GM10847 (cell line): ENCODE measurements around the gene FUZ.
A peak's percentile ranks its signal among the peaks of the same experiment; 100 is the strongest.

Experiments used
- POLR2A ChIP-seq: IDR thresholded peaks from 2 replicates; pipeline ENCODE4 v1.6.1; 2011; ENCODE audit not compliant: insufficient read length; ENCODE audit errors: extremely low read depth

FUZ gene

DNA sequence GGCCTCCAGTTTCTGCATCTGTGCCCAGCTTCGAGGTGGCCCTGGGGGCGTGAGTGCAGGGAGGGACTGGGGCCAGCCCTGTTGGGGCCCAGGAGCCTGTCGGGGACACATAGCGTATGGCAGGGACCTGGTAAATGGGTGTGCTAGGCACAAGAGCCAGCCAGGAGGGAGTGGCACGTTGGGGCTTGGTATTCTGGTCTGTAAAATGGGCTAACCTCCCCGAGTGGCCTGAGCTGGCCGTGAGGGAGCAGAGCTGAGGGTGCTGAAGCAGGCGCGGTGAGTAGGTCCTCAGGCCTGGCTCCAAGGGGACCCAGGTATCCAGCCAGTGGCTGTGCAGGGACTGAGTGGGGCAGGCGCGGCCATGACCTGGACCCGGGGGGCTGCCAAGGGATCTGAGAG is 42.2 kb upstream of the FUZ start:
- TF ChIP-seq POLR2A = no peak

DNA sequence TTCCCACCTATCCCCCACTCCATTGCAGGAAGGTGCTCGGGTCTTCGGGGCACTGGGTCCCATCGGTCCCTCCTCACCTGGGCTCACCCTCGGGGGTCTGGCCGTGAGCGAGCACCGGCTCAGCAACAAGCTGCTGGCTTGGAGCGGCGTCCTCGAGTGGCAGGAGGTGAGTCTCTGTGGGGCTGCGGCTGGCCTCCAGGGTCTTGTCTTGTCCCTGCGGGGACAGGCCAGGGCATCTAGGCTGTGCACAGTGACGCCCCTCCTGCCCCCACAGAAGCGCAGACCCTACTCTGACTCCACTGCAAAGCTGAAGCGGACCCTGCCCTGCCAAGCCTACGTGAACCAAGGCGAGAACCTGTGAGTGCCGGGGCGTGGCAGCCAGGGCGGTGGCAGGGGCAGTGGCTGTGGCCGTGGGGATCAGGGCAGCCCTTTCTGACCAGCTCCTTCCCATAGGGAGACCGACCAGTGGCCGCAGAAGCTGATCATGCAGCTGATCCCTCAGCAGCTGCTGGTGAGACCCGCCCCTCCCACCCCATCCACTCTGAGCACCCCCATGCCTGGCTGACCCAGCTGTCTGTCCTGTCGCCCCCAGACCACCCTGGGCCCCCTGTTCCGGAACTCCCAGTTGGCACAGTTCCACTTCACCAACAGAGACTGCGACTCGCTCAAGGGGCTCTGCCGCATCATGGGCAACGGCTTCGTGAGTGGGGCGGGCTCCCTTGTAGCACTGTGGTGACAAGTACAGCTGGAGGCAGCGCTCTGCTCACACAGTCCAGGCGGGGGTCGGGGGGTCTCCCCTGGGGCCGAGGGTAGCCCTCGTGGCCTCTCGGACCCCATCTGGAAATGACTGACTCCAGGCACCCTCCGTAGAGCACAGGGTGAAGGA is 41.5 kb upstream of the FUZ start:
- no peak for TF ChIP-seq POLR2A

DNA sequence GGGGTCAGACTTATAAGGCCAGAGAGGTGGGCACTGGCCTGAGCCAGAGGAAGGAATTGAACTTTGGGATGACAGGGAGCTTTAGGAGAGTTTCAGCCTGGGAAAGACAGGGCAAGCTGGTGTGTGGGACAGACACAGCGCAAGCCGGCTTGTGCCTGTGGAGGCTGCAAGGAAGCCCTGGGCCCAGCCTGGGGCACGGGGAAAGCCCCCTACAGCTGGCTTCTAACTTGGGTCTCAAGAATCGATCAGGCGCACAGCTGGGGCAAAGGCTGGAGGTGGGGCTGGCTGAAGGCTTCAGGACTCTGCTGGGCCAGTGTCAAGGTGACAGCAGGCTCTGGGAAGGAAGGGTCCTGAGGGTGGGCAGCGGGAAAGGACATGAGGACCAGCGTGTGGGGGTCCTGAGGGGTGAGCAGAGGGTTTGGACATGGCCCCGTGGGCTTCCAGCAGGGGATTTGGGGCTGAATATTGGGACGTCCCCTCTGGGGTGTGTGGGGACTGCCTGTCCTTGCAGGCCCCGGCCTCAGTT is 40.8 kb upstream of the FUZ start:
- no peak for TF ChIP-seq POLR2A

DNA sequence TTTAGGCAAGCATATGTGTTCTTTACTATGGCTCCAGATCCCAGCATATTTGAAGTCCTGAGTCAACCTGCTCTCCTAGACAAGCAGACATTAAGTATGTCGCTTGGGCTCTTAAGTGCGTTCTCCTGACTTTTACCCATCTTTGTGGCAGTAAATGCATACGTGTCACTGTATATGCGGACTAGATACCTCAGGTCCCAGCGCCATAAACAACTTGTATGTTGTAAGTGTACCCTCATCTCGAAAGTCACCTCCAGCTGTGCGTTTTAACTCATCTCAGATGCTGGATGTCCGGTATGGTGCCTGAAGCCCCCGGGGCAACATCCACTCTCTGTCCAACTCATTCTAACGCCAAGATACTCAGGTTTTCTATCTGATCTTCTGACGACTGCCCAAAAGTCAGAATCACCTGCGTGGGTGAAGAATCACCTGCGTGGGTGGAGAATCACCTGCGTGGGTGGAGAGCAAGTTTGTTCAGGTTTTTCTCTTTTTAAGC is 39.6 kb upstream of the FUZ start:
- no peak for TF ChIP-seq POLR2A

DNA sequence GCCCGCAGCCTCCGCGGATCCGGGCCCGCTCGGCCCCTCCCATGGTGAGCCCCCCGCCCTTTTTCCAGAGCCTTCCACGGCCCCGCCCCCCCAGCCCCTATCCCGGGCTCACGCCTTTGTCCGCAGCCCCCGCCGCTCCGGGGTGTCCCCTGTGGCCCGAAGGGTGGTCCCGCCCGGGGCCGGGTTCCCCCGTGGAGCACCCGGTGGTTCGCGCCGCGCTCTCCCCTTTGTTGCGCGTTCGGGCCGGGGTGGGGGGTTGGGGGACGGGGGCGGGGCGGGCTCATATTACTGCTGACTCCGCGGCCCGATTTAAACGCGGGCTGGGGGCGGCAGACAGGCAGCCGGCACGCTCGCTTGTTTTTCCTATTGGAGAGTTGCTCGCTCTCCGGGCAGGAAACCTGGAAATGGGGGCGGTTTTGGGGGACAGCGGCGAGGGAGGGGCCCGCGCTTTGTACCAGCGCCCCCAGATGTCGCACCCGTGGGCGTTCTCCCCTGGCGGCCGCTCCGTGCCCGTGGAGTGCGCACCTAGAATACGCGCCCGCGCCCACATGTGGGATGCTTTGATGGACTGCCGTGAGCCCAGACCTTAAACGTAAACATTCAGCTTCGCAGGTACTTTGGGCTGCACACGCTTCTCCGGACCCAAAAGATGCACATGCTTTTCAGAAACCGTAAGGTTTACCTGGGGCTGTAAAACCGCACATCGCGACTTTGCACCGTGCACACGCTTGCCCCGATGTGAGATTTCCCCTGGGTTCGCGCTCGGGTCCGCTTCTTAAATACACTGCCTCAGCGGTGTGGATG is 38.6 kb upstream of the FUZ start:
- no peak for TF ChIP-seq POLR2A

DNA sequence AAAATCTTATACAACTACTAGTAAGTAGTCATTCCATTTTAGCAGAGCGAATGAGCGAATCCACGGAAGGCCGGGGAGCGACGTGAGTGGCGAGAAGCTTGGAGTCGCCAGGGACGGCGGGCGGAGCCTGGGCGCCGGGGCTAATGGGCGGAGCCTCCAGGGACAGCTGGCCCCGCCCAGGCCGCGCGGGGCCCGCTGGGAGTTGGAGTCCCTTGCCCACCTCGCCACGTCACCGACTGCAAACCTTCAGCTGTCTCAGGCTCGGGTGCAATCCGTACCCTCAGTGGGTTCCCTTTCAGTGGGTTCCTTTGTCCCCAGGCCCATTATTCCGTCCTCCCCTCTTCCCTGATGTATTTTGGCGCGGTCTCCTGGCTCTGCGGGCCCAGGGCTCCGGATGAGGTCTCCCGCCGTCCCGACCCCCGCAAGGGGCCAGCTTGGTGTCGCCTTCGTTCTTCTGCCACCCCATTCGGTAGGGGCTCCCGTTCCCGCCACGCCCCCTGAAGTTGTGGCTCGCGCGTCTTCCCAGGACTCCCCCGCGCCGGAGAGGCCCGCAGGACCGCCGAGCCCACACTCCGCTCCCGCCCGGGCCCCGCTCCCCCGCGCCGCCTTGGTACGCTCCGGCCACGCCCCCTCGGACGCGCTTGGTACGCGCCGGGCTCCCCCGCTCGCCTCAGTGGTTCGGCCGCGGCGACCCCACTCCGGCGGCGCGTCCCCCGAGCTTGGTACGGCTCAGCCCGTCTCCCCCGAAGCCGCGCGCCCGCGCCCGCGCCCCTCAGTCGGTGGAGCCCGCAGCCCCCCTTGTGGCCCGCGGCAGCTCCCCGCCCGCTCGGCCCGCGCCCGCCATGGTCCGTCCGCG is 37.6 kb upstream of the FUZ start, which contains the start of gene PTOV1:
Gene PTOV1, plus strand, starts transcription at position 673 of the 856 bp plus-strand sequence.
- TF ChIP-seq POLR2A = peak; percentile 62

DNA sequence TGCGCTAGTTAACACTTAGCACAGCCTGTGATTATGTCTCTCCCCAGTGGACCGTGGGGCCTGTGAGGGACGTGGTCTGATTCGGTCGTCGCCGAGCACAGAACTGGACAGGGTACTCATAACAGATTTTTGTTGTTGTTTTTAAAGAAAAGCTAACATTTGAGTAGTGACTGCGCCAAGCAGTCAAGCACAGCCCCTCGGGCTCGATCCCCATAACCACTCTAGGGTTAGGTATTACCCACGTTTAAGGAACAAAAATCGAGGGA is 37.1 kb upstream of the FUZ start:
- no peak for TF ChIP-seq POLR2A

DNA sequence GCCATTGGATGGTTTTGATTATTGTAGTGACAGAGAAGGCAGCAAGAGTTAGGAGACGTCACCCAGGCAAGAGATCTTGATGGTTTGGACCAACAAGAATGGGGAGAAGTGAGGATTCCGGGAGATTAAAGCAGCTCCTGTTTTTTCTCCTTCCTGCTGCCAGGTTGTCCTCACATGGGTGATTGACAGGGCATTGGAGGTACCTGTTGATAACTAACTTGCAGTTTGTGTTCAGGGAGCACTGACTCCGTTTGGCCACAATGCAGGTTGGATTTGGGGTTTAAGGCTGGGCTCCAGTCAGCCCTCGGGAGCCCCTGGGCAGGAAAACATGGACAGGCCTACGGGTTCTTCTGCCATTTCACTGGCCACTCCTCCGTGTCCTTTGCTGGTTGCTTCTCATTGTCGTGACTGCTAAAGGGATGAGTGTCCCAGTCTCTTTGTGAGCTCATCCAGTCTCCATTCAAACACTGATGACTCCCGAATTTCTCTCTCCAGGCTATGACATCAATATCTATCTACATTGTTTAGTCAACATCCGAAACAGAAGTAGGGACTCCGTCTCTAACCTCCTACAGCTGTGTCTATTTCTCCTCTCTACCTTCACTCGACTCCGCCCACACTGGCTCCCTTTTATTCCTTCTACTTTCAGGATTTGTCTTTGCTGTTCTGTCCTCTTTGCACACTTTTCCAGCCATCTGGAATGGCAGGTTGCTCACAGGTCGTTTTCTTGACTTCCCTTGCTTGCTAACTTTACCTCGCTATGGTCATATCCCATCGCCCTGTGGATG is 36.5 kb upstream of the FUZ start:
- TF ChIP-seq POLR2A = no peak

DNA sequence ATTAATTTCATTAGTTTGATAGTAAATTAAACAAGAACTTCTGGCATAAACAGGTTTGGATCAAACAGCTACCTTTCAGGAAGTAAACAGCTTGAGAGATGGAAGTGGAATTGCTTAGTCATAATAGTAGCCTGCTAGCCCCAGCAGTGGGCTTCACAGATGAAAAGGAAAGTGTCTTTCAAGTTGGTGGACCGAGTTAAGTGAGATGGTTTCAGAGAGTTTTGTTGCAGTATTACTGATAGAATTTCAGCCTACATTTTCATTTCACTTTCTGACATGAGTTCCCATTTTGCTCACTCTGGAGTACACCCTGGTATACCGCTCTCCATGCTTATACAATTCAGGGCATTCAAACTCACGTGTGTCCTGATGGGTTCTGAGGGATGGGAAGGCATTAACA is 35.8 kb upstream of the FUZ start:
- TF ChIP-seq POLR2A = no peak

DNA sequence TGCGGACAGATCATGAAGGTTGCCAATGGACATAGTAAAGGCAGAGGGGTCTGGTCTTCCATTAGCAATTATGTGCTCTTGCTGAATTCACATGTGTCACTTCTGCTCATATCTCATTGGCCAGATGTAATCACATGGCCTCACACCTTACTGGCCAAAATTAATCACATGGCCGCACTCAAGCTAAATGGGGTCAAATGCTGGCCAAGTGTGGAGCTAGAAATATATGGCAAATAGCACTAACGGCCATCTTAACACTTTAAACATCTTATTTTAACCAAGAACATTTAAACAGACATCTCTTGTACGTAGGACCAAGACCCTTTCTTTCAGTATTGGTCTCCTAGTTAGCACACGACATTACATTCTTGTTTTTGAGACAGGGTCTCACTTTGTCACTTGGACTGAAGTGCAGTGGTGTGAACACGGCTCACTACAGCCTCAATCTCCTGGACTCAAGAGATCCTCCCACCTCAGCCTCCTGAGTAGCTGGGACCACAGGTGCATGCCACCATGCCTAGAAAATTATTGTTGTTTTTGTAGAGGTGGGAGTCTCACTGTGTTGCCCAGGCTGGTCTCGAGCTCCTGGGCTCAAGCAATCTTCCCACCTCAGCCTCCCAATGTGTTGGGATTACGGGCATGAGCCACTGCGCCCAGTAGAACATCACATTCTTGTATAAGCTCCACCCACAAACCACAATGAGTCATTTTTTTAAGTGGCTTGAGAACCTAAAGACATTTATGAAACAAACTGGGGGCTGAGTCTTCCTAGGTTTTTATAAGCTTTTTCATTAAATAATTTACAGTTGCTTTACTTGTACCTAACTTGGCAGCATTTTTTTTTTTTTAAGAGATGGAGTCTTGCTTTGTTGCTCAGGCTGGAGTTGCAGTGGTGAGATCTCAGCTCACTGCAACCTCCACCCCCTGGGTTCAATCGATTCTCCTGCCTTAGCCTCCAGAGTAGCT is 34.9 kb upstream of the FUZ start:
- no peak for TF ChIP-seq POLR2A

DNA sequence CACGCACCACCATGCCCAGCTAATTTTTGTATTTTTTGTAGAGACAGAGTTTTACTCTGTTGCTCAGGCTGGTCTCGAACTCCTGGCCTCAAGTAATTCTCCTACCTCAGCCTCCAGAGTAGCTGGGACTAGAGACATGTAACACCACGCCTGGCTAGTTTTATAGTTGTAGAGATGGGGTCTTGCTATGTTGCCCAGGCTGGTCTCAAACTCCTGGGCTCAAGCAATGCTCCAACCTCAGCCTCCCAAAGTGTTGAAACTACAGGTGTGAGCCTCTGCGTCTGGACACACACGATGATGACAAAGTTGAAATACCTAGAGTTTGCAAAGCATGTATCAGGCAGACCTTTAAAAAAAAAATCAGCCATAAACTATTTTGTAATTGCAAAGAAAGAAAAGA is 33.3 kb upstream of the FUZ start:
- TF ChIP-seq POLR2A = no peak

DNA sequence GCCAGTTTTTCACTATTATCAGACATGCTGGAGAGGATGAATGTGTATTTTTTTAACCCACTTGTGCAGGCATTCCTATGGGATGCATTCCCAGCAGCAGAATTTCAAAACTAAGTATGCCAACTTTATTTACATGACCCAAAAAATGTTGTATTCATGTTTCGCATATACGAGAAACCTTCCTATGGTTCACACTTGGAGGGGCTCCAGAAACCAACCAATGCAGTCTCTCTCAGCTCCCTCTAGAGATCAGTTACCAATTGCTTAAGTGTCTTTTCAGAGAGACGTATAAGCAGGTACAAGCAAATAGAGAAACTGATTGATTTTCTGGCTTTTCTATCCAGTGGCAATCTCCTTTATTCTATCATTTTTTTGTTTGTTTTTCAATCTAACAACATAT is 32.3 kb upstream of the FUZ start:
- no peak for TF ChIP-seq POLR2A
